Activated T-helper 1 cell treated with anti-CD3 and anti-CD28 coated beads, Interleukin-12 subunit alpha, Interleukin-12 subunit beta, Interleukin-2, Interleukin-4 antibody, amounts not matched to agents 30 ng/mL and 10 ng/mL and 1 ng/mL, durations not matched to agents 14 hours and 24 hours and 36 hours (primary cell): ENCODE data around the gene TBC1D16. TPM values are rescaled to one million over a fixed set of nuclear protein-coding genes. Genes with fewer than 3 reads are reported as not detected.

Experiments
- DNase-seq: peaks from one replicate; pipeline ENCODE4 v3.0.0; 2021; ENCODE audit warnings: low spot score
- H3K27ac Mint-ChIP-seq: one replicate; pipeline ENCODE4 v1.8.0; 2021; ENCODE audit warnings: mild to moderate bottlenecking, mixed read lengths
- H3K27me3 Mint-ChIP-seq: one replicate; pipeline ENCODE4 v1.8.0; 2022; ENCODE audit warnings: mild to moderate bottlenecking, moderate library complexity, mixed read lengths; ENCODE audit not compliant: insufficient read depth
- H3K36me3 Mint-ChIP-seq: one replicate; pipeline ENCODE4 v1.8.0; 2021; ENCODE audit warnings: low read depth, mixed read lengths
- H3K4me1 Mint-ChIP-seq: one replicate; pipeline ENCODE4 v1.8.0; 2021; ENCODE audit warnings: low read depth, mixed read lengths
- H3K4me3 Mint-ChIP-seq: one replicate; pipeline ENCODE4 v1.8.0; 2021; ENCODE audit warnings: mild to moderate bottlenecking, moderate library complexity, mixed read lengths
- H3K9me3 Mint-ChIP-seq: one replicate; pipeline ENCODE4 v1.8.0; 2021; ENCODE audit warnings: mixed read lengths
- intact Hi-C: fragments of 100-400 bp; cut with micrococcal nuclease; formaldehyde crosslinking; loops from one replicate; pipeline ENCODE4 v1.15.1; 2024
- total RNA-seq: library from RNA; stranded (reverse); gene quantifications from 2 replicates; pipeline ENCODE4 v1.2.3, GENCODE V29; 2022

Gene TBC1D16
- total RNA-seq, 1 donor from 2014 or later: 1.9 TPM

DNA sequence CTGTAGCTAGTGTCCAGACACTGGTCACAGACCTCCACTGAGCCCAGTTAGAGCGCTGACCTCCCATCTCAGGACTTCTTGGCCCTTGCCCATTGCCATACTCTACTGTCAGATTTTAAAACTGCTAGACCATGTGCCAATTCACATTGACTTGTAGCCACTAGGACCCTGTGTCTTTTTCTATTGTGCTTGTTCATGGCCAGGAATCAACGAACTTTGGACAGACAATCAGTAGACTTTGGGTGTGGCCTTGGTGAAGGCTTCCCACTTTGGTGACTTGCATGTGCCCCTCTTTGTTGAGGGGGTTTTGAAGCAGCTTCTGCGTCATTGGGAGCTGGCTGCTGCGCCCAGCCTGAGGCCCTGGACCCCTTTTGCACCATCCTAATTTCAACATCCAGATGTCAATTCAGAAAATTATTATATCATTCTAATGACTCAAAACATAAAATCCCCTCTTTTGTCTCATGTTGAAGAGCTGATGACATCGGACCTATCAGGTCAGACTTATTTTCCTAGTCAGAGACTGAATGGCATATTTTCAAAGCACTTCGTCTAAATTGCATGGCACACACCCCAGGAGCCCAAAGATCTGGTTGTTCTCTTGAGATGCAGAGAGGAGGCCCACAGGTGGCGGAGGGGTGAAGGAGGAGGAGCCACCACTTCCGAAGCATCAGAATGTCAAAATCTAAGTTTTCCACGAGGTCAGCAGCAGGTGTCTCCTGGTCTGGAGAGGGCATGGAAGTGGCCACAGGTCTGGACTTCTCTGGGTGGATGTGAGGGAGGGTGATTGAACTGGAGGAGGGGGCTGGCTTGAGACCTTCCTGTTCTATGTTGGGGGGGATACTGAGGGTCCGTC is 103.0 kb downstream of the TBC1D16 start:
- Mint-ChIP-seq H3K27ac (no peak overlapping the region), H3K4me1 (peaks cover 9% of the 10 kb centered on the region), H3K9me3 (no peaks in the 10 kb centered on the region), H3K36me3 (no peaks in the 10 kb centered on the region), H3K27me3 (peaks cover 38% of the 10 kb centered on the region), H3K4me3 (no peak overlapping the region)
- intact Hi-C loops: no loop called here
- no peak for DNase-seq

DNA sequence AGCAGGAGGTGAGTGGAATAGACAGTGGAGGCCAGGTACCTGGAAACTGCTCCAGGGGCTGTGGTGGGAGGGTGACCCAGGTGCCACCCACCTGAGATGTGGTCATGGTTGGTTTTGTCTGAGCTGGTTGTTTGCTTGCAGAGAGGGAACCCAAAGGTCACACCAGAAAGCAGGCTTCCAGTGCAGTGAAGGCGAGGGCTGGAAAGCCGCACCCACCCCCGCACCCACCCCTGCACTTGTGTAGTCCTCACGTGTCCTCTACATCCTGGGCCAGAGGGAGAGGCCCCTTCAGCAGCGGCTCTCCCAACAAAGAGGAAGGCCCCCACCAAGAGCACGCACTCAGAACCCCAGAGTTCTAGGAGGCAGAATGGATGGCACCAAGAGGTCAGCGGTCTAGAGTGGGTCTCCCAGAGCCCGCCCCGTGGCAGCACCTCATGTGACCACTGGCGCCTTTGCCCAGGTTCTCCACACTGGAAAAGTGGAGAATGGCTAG is 103.8 kb downstream of the TBC1D16 start:
- intact Hi-C loops: no loop called here
- H3K27me3 Mint-ChIP-seq: peaks cover 38% of the 10 kb centered on the region

DNA sequence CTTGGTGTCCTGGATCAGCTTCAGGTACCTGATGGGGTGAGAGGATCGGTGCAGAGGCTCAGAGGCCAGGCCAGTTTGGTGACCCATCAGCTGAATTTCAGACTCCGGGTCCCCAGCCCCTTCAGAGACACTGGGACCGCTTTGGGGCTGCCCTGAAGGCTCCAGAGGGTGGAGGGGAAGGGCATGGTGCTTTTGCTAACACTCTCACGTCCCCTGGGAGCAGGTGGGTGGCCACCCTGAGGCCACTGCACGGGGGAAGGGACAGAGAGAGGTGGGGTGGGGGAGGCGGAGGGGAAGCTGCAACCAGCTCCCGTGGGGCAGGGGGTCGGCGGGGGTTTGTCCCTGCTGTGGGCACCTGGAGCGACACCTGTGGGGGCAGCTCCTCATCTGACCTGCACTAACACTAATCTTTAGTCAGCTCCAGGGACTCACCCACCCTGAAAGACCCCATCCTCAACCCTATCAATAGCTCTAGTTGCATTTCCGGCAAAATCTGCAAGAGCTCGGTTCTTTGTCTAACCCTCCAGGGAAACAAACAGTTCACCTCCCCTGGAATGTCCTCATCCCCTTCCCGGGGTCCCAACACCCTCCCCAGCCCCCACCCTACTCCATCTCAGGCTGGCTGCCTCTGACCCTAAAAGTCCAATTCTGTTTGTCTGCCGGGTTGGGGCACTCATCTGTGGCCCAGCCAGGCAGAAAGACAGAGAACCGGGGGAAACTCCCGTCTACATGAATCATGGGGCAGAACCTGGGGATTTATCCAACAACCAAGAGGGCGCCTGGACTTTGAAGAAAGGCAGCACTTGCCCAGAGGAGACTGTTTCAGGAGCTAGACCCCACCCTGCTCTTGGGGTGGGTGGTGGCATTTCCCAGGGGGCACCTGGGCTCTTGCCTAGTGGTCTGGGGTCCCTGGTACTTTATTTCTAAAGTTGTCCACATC is 104.5 kb downstream of the TBC1D16 start:
- H3K27ac Mint-ChIP-seq: no peak overlapping the region
- peaks cover 9% of the 10 kb centered on the region for H3K4me1 Mint-ChIP-seq
- no peaks in the 10 kb centered on the region for H3K36me3 Mint-ChIP-seq
- no peak overlapping the region for H3K4me3 Mint-ChIP-seq
- DNase-seq: no peak
- intact Hi-C loops: no loop called here
- H3K27me3 Mint-ChIP-seq: peaks cover 38% of the 10 kb centered on the region
- no peaks in the 10 kb centered on the region for H3K9me3 Mint-ChIP-seq

More for the DNA sequence above, 103.8 kb downstream of the TBC1D16 start:
- Mint-ChIP-seq H3K9me3 (no peaks in the 10 kb centered on the region), H3K36me3 (no peaks in the 10 kb centered on the region), H3K27ac (no peak overlapping the region), H3K4me1 (peaks cover 9% of the 10 kb centered on the region), H3K4me3 (no peak overlapping the region)
- no peak for DNase-seq

DNA sequence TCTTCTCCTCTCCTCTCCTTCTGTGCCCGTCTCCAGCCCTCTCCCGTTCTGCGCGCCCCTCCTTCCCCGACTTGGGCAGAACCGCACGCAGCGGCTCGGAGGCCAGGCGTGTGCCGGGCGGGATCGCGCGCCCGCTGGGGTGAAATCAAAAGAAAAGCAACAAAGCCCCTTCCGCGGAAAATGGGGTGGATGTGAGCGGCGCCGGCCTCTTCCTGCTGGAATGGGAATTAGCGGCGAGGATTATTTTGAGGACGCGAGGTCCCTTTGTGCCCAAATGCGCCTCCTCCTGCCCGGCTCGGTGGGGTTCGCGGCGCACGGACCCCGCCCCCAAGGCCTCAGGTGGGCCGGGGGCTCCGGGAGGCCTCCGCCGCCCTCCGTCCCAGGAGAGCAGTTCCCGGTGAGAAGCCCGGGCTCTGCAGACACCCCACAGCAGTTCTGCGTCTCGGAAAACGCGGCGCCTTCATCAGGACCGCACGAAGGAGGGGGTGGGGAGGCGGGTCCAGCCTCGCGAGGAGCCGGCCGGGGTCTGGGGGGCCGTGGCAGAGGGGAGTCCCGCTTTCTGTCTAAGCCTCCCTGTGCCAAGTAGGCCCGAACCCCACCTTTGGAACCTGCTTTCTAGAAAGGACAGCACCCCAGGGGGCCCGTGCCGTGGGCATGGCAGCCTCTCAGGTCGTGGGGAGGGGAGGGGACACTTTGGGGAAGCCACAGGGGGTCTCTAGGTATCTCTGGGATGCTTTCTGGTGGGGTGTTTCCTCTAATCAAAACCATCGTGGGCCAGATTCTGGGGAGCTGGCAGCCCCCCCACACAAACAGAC is 105.4 kb downstream of the TBC1D16 start:
- Mint-ChIP-seq H3K36me3 (no peaks in the 10 kb centered on the region), H3K4me3 (no peak overlapping the region), H3K27ac (no peak overlapping the region), H3K27me3 (peaks cover 36% of the 10 kb centered on the region), H3K9me3 (no peaks in the 10 kb centered on the region), H3K4me1 (peaks cover 9% of the 10 kb centered on the region)
- intact Hi-C loops: no loop called here
- DNase-seq: no peak

DNA sequence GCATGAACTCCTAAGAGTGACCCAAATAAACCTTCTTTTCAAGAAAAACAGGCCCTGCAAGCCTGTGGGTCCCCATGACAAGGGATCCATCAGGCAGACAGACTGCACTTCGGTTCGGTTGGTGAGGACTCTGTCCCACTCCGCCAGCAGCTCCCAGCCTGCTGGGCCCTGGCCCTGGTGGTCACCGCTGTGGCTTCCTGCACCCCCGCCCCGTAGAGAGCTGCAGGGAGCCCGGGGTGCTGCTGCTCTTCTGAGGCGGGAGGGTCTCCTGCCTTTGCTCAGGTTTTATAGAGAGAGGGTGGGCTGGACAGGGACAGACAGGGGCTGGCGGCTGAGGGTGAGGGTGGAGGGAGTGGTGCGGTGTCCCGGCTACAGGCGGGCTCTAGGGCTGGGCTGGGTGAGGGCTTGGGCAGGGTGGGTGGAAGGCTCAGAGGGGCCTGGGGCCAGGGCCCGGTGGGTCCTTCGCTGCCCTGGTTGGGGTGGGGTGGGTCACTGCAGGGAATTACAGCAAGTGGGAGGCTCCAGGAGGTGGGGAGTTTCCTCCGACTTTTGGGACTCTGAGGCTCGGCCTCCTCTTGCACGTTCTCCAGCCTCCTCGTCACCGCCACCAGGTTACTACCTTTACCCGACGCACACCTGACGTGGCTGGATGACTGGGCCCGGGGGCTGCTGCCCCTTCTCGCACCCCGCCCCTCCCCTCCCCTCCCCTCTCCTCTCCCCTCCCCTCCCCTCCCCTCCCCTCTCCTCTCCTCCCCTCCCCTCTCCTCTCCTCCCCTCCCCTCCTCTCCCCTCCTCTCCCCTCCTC is 106.2 kb downstream of the TBC1D16 start:
- Mint-ChIP-seq H3K27me3 (peaks cover 34% of the 10 kb centered on the region), H3K4me1 (peaks cover 9% of the 10 kb centered on the region), H3K27ac (no peak overlapping the region), H3K9me3 (no peaks in the 10 kb centered on the region), H3K36me3 (no peaks in the 10 kb centered on the region), H3K4me3 (no peak overlapping the region)
- intact Hi-C loops: loop anchor here (10.0 kb wide), 1 partner anchor 85 kb away; no protein-coding TSS in a partner anchor
- no peak for DNase-seq

GRCh38 chr17:79928502-79929256 is 107.0 kb downstream of the TBC1D16 start:
- Mint-ChIP-seq H3K4me1 (peaks cover 9% of the 10 kb centered on the region), H3K9me3 (no peaks in the 10 kb centered on the region), H3K27ac (no peak overlapping the region), H3K4me3 (no peak overlapping the region), H3K36me3 (no peaks in the 10 kb centered on the region), H3K27me3 (peaks cover 33% of the 10 kb centered on the region)
- no peak for DNase-seq
- intact Hi-C loops: loop anchor here (10.0 kb wide), 1 partner anchor 84 kb away; no protein-coding TSS in a partner anchor

DNA sequence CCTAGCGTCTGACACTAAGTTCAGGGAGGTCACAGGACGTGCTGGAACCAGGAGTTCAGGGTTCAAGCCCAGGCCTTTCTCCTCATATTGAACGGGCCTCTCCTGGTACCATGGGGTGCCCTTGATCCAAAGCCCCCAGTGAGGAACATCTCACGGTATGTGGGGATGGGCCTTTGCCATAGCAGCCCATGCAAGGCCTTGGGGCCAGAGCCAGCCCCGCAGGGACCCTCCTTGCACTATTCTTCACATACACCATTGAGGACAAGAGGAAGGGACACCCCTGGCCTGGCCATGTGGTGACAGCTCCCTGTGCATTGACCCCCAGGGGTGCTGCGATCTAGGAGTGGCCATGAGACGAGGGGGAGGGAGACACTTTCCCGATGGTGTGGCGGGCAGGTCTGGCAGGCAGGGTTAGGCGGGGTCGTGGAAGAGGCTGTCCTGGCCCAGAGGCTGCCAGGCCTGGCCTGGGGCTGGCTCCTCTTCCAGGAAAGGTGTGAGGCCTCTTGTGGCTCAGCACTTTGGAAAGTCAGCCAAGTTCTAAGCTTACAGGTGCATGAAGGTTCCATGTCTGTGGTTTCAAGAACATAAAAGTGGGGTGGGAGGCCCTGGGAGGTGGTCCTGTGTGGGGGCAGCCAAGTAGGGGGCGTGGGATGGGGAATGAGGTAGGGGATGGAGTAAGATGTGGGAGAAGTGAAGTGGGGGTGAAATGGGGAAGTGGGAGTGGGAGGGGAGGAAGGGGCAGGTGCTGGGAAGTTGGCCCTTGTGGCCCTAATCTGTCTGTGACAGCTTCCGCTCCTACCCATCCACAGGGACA is 107.8 kb downstream of the TBC1D16 start:
- intact Hi-C loops: loop anchor here (10.0 kb wide), 1 partner anchor 83 kb away; no protein-coding TSS in a partner anchor

DNA sequence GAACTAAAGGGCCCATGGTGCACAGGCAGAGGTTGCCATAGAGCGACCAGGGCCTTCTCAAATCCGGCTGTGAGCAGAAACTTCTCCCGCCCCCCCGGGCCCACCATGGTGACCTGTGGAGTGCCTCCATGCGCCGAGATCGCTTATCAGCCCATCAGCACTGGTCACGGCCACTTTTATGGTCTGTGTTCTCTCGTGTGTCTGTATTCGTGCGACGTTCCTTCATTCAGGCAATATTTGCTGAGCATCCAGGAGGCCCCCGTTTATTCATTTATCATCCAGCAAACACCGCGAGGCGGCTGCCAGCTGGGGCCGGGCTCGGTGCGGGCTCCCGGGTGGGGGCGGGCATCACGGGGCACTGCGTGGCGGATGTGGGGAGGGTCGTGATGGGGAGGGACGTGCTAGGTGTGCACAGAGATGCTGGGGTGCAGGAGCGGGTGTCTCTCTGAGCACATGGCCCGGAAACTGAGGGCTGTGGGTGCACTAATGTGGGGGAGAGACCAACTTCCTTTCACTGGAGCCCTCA is 108.5 kb downstream of the TBC1D16 start:
- Mint-ChIP-seq H3K36me3 (no peaks in the 10 kb centered on the region), H3K27me3 (peaks cover 21% of the 10 kb centered on the region), H3K4me3 (no peak overlapping the region), H3K4me1 (peaks cover 6% of the 10 kb centered on the region), H3K27ac (no peak overlapping the region), H3K9me3 (no peaks in the 10 kb centered on the region)
- intact Hi-C loops: loop anchor here (10.0 kb wide), 1 partner anchor 82 kb away; no protein-coding TSS in a partner anchor
- no peak for DNase-seq

More for the DNA sequence above, 107.8 kb downstream of the TBC1D16 start:
- peaks cover 8% of the 10 kb centered on the region for H3K4me1 Mint-ChIP-seq
- H3K27me3 Mint-ChIP-seq: peaks cover 26% of the 10 kb centered on the region
- no peak overlapping the region for H3K4me3 Mint-ChIP-seq
- no peaks in the 10 kb centered on the region for H3K9me3 Mint-ChIP-seq
- no peak for DNase-seq
- H3K36me3 Mint-ChIP-seq: no peaks in the 10 kb centered on the region
- H3K27ac Mint-ChIP-seq: no peak overlapping the region

DNA sequence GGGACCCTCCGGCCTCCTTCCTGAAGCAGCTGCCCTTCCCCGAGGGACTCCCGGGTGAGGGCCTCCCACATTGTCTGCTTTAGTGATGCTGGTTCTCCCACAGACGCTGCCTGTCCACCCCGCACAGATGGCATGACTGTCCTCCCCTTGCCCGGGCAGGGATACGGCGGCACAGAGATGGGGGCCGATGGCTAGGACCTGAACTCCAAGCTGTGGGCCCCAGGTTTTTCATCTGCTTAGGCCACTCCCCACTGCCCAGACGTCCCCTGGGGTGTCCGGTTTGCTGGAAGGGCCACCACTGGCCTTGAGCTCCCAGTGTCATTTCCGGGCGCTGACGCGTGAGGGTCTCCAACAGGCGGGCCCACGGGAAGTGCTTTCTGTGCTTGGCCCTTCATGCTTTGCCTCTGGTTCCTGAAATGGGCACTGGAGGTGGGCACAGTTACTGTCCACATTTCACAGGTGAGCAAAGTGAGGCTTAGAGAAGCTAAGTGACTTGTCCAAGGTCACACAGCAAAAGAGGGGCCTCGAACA is 109.0 kb downstream of the TBC1D16 start:
- no peak overlapping the region for H3K4me3 Mint-ChIP-seq
- H3K9me3 Mint-ChIP-seq: no peaks in the 10 kb centered on the region
- no peak for DNase-seq
- no peaks in the 10 kb centered on the region for H3K36me3 Mint-ChIP-seq
- intact Hi-C loops: loop anchor here (10.0 kb wide), 1 partner anchor 82 kb away; no protein-coding TSS in a partner anchor
- no peak overlapping the region for H3K27ac Mint-ChIP-seq
- peaks cover 5% of the 10 kb centered on the region for H3K4me1 Mint-ChIP-seq
- peaks cover 21% of the 10 kb centered on the region for H3K27me3 Mint-ChIP-seq

DNA sequence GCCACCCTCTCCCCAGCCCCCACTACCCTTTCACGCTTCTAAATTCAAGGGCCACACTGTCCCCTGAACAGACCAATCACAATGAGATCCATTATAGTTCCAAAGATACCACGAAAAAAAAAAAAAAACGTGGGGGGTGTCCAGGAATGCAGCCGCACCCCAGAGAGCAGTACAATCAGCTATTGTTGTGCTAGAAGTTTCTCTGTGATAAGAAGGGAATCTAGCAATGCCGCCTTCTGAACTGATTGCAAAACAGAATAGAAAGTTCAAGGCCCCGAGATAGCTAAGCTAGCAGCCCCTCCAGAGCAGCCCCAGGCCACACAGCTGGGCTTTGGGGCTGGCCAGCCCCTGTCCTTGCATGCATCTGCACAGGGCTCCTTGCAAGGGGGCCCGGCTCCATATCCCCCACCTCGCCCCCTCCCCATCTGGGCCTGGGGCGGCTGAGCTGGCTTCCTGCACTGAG is 109.5 kb downstream of the TBC1D16 start:
- Mint-ChIP-seq H3K9me3 (no peaks in the 10 kb centered on the region), H3K4me1 (peaks cover under 1% of the 10 kb centered on the region), H3K4me3 (no peak overlapping the region), H3K36me3 (no peaks in the 10 kb centered on the region), H3K27ac (no peak overlapping the region), H3K27me3 (peaks cover 16% of the 10 kb centered on the region)
- DNase-seq: no peak
- intact Hi-C loops: loop anchor here (10.0 kb wide), 1 partner anchor 81 kb away; no protein-coding TSS in a partner anchor
